Right lobe of liver (tissue), 6 donors: ENCODE results near the gene CD79B. TPM values are rescaled to one million over a fixed set of nuclear protein-coding genes. Genes with fewer than 3 reads are reported as not detected.
A peak's percentile ranks its signal among the peaks of the same experiment; 100 is the strongest.
"Not testable (repeated sequence)": the region's sequence is repeated elsewhere in the genome, so short reads cannot be mapped to it uniquely, and the experiment has no call there.

Experiments used
- ATAC-seq, 4 donors: fragments of 200-7000 bp; cut with Tn5 transposase; one replicate each; pipeline ENCODE4 v1.9.1; 2020; ENCODE audit warnings: mild to moderate bottlenecking in 4 of 4, moderate library complexity in 4 of 4
- DNase-seq, 3 donors: peaks; one replicate each; pipeline ENCODE4 v3.0.0-alpha.2; 2020
- H3K27ac ChIP-seq, 3 donors: fragments of 200-600 bp; one replicate each; pipeline ENCODE4 v1.8.0; 2022
- H3K27me3 ChIP-seq, 2 donors: fragments of 200-600 bp; one replicate each; pipeline ENCODE4 v1.8.0; 2022
- H3K36me3 ChIP-seq, 4 donors: fragments of 200-600 bp; sonication (generic) in 1 of 4; one replicate each; pipeline versions ENCODE4 v1.5.1 to v1.8.0; 2017 to 2022; ENCODE audit warnings: control low read depth in 1 of 4
- H3K4me1 ChIP-seq, 4 donors: fragments of 200-600 bp; sonication (generic) in 1 of 4; one replicate each; pipeline versions ENCODE4 v1.5.1 to v1.8.0; 2017 to 2022; ENCODE audit warnings: control low read depth in 1 of 4
- H3K4me3 ChIP-seq, 3 donors: fragments of 200-600 bp; one replicate each; pipeline ENCODE4 v1.8.0; 2022
- H3K9me3 ChIP-seq, 4 donors: fragments of 200-600 bp; sonication (generic) in 1 of 4; one replicate each; pipeline versions ENCODE4 v1.5.1 to v1.8.0; 2017 to 2022; ENCODE audit warnings: control low read depth in 1 of 4
- POLR2A ChIP-seq: fragments of 450-650 bp; IDR thresholded peaks from one replicate; pipeline ENCODE4 v1.6.1; 2017; ENCODE audit warnings: antibody characterized with exemption, mild to moderate bottlenecking
- WGBS: methylation state at CpG from one replicate; pipeline ENCODE4 v1.1.6; 2018; ENCODE audit warnings: low coverage, low lambda C conversion rate; ENCODE audit not compliant: insufficient coverage; ENCODE audit errors: missing lambda C conversion rate; 5-methylcytosine and 5-hydroxymethylcytosine counted together
- intact Hi-C, 2 donors: fragments of 100-400 bp; cut with DNase I; formaldehyde crosslinking; loops; one replicate each; pipeline versions ENCODE4 v1.11.2 to v1.14.1; 2022
- small RNA-seq, 2 experiments: library from RNA; depleted of rRNA; stranded (forward); fragments of <200 nt; gene quantifications; one replicate each; pipeline ENCODE3, GENCODE V24; 2016
- total RNA-seq, 6 experiments: library from RNA; depleted of rRNA in 2 of 6; stranded (reverse); fragments of >200 nt in 2 of 6; fragmentation: NEBNext Ultra II Directional in 3 of 6; extraction: Animal tissue kit (Norgen Biotek cat#: 25700) in 3 of 6; gene quantifications; one replicate each; pipeline versions ENCODE4 v1.1.0 to v1.2.4, GENCODE V29; 2016 to 2023
- TF ChIP-seq, protein P1 (sequence below), 4 donors: fragments of 200-600 bp in 3 of 4; fragments of 450-650 bp in 1 of 4; IDR thresholded peaks; one replicate each; pipeline versions ENCODE4 v1.5.1 to v1.8.0; 2016 to 2022; ENCODE audit warnings: antibody characterized with exemption in 4 of 4, mild to moderate bottlenecking in 2 of 4
- donor health status: DM: no; HTN: yes; CAD: no.
- donor health status: DM: no; HTN: no; CAD: no.
- donor health status: DM: no; HTN: no; CAD: no.
- donor health status: DM: no; HTN: yes; CAD: no.
- donor health status: DM: no; HTN: yes; CAD: no.

The CD79B gene
- total RNA-seq, 6 experiments from 2014 or later = 0.62 to 2.2 (median 0.92) TPM

DNA sequence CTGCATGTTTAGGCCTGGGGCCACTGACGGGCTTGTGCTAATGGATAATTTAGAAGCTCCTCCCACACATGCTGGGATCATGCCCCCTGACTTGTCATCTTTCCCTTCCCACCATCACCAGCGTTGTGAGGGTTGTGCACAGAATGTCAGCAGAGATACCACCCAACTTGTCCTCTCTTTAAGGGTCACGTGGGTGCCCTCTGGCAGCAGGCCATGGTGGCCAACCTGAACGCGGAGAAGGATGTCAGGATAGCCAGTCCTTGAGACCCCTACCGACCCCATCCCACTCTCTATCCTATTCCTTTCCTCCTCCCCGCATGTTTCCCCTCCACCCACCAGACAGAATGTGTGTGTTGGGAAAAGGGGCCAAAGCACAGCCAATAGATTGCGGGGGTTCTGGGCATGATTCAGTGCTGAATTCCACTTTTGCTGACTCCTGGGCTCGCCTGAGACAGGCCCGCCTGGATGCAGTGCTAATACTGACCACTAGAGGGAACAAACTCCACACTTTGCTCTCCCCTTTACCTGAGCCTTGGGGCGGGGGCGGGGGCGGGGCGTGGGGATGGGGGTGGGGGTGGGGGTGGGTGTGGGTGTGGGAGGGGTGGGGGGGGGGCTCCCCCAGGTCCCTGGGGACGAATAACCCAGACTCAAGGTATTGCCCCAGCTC, 50.1 kb downstream of the CD79B start, which contains the start of gene GH2:
TSS of gene GH2 (minus strand) at position 10 of the 667 bp plus-strand sequence. CDS start 143 bp downstream, outside the sequence.
- 27% methylated on average over 7 of the region's 15 CpGs for WGBS
- no peak for TF ChIP-seq POLR2A
- TF ChIP-seq, protein P1, sequence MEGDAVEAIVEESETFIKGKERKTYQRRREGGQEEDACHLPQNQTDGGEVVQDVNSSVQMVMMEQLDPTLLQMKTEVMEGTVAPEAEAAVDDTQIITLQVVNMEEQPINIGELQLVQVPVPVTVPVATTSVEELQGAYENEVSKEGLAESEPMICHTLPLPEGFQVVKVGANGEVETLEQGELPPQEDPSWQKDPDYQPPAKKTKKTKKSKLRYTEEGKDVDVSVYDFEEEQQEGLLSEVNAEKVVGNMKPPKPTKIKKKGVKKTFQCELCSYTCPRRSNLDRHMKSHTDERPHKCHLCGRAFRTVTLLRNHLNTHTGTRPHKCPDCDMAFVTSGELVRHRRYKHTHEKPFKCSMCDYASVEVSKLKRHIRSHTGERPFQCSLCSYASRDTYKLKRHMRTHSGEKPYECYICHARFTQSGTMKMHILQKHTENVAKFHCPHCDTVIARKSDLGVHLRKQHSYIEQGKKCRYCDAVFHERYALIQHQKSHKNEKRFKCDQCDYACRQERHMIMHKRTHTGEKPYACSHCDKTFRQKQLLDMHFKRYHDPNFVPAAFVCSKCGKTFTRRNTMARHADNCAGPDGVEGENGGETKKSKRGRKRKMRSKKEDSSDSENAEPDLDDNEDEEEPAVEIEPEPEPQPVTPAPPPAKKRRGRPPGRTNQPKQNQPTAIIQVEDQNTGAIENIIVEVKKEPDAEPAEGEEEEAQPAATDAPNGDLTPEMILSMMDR (IDR thresholded peaks at IDR 0.05) = peak; percentile 41 to 53 (median 48)

DNA sequence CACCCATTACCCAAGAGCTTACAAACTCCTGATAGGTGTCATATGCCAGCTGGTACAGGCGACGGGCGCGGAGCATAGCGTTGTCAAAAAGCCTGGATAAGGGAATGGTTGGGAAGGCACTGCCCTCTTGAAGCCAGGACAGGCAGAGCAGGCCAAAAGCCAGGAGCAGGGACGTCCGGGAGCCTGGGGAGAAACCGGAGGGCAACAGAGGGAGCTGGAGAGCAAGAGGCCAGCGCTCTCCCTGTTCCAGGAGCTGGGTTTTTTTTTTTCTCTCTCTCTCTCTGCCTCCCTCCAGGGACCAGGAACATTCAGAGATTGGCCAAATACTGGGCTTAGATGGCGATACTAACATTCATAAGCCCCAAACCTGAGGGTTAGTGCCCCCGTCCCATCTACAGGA, 50.8 kb downstream of the CD79B start:
- H3K36me3 ChIP-seq, H3K4me3 ChIP-seq, H3K4me1 ChIP-seq, H3K9me3 ChIP-seq, H3K27me3 ChIP-seq, intact Hi-C loops, H3K27ac ChIP-seq: not testable (repeated sequence)
- peak in 2 of 3 donors; percentile 43 to 48 for DNase-seq
- ATAC-seq = peak in 3 of 4 donors; percentile 48 to 68 (median 52)
- TF ChIP-seq, protein P1 (IDR thresholded peaks at IDR 0.05) = peak in 2 of 4 donors; percentile 9 to 24
- WGBS = 51% methylated on average over 9 of the region's 11 CpGs

More for the DNA sequence above, 50.1 kb downstream of the CD79B start, which contains the start of gene GH2:
- H3K4me1 ChIP-seq = no peaks in the 10 kb centered on the region
- no peaks in the 10 kb centered on the region for H3K27me3 ChIP-seq
- no peak within 1 kb of the TSS for H3K4me3 ChIP-seq
- H3K27ac ChIP-seq = no peak within 1 kb of the TSS
- H3K36me3 ChIP-seq = no peaks in the 10 kb centered on the region
- intact Hi-C loops = no loop called here
- no peaks in the 10 kb centered on the region for H3K9me3 ChIP-seq
- DNase-seq = peak in 1 of 3 donors; percentile 57
- peak; percentile 79 to 87 (median 85) for ATAC-seq

DNA sequence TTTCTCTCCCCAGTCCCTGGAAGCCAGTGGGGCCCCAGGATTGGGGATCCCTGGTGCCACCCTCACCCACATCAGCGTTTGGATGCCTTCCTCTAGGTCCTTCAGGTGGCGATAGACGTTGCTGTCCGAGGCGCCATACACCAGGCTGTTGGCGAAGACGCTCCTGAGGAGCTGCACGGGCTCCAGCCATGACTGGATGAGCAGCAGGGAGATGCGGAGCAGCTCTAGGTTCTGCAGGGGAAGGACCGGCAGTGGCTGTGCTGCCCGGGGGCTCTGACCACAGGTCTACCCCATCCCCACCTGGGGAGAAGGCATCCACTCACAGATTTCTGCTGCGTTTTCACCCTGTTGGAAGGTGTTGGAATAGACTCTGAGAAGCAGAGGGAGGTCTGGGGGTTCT, 51.4 kb downstream of the CD79B start:
- Histone ChIP-seq H3K27me3 (no peaks in the 10 kb centered on the region), H3K4me3 (no peak overlapping the region), H3K9me3 (no peaks in the 10 kb centered on the region), H3K36me3 (no peaks in the 10 kb centered on the region), H3K4me1 (no peaks in the 10 kb centered on the region), H3K27ac (no peak overlapping the region)
- DNase-seq (peak in 1 of 3 donors; percentile 36), ATAC-seq (no peak)
- TF ChIP-seq POLR2A = no peak
- TF ChIP-seq, protein P1 (IDR thresholded peaks at IDR 0.05) = no peak
- intact Hi-C loops = no loop called here
- no CpG with 5 or more reads among the region's 12 CpGs for WGBS

Small RNA genes within 50 kb of the gene (small RNA-seq; reads per million reads assigned to genes)
- gene AC040958.1 (0 reads per million in 2 experiments), gene AC127029.1 (0 reads per million in 2 experiments), gene GH1 (0 reads per million in 2 experiments)

Other genes starting within 250 kb of the CD79B start
- 1 to 10 TPM; 2.8 to 9.4 (median 5.2) TPM for gene LIMD2, start 232.2 kb downstream of the CD79B start, total RNA-seq
- gene STRADA, start 190.5 kb downstream of the CD79B start, total RNA-seq = 10 to 100 TPM in 5 of 6 experiments, 1 to 10 TPM in 1; 8.4 to 15.1 (median 13.0) TPM
- gene CCDC47, start 158.7 kb downstream of the CD79B start, total RNA-seq = 10 to 100 TPM; 45.7 to 69.9 (median 63.6) TPM
- gene DDX42, start 158.2 kb downstream of the CD79B start, total RNA-seq = 10 to 100 TPM; 28.5 to 45.2 (median 36.2) TPM
- gene PSMC5, start 104.9 kb downstream of the CD79B start, total RNA-seq = 10 to 100 TPM; 52.7 to 70.9 (median 66.5) TPM
- 10 to 100 TPM; 12.9 to 25.9 (median 19.0) TPM for gene FTSJ3, start 104.7 kb downstream of the CD79B start, total RNA-seq
- 10 to 100 TPM; 23.8 to 94.5 (median 59.5) TPM for gene SMARCD2, start 89.6 kb downstream of the CD79B start, total RNA-seq
- gene CSH2, start 58.7 kb downstream of the CD79B start, total RNA-seq = not detected
- not detected for gene GH2, start 50.4 kb downstream of the CD79B start, total RNA-seq
- not detected for gene CSH1, start 35.8 kb downstream of the CD79B start, total RNA-seq
- not detected for gene CSHL1, start 21.1 kb downstream of the CD79B start, total RNA-seq
- not detected for gene GH1, start 13.5 kb downstream of the CD79B start, total RNA-seq
- gene SCN4A, start 40.6 kb upstream of the CD79B start, total RNA-seq = 1 to 10 TPM in 1 of 6 experiments, under 1 TPM in 5; 0.10 to 1.4 (median 0.20) TPM
- under 1 TPM in 3 of 6 experiments, not detected in 3; 0.07 to 0.33 (median 0.12) TPM for gene PRR29, start 66.0 kb upstream of the CD79B start, total RNA-seq
- 10 to 100 TPM in 3 of 6 experiments, 1 to 10 TPM in 3; 5.5 to 16.1 (median 8.6) TPM for gene ICAM2, start 88.3 kb upstream of the CD79B start, total RNA-seq
- gene ERN1, start 197.8 kb upstream of the CD79B start, total RNA-seq = 10 to 100 TPM; 22.7 to 47.6 (median 28.7) TPM